HG02623 (cell line): ENCODE measurements around the gene ADAMTS8.
"Not testable (repeated sequence)": the region's sequence is repeated elsewhere in the genome, so short reads cannot be mapped to it uniquely, and the experiment has no call there.

ENCODE experiments used
- ATAC-seq: cut with Tn5 transposase; IDR thresholded peaks from one replicate; pipeline ENCODE4 v1.9.1; 2021; ENCODE audit warnings: moderate library complexity; ENCODE audit not compliant: unreplicated experiment

The ADAMTS8 gene

GRCh38 chr11:130439876-130440275 is 11.5 kb upstream of the ADAMTS8 start:
- ATAC-seq = no peak

GRCh38 chr11:130439160-130439519 is 10.7 kb upstream of the ADAMTS8 start:
- ATAC-seq = no peak

GRCh38 chr11:130438401-130439159 is 10.2 kb upstream of the ADAMTS8 start:
- not testable (repeated sequence) for ATAC-seq

- no peak for ATAC-seq
Observed at GRCh38 chr11:130437848-130438247, 9.4 kb upstream of the ADAMTS8 start.

GRCh38 chr11:130436171-130436570 is 7.8 kb upstream of the ADAMTS8 start:
- no peak for ATAC-seq

- no peak for ATAC-seq
Observed at GRCh38 chr11:130435671-130436070, 7.3 kb upstream of the ADAMTS8 start.

GRCh38 chr11:130434521-130435223 is 6.3 kb upstream of the ADAMTS8 start:
- peak; percentile 85 for ATAC-seq

- no peak for ATAC-seq
Observed at GRCh38 chr11:130433357-130433756, 4.9 kb upstream of the ADAMTS8 start.

- no peak for ATAC-seq
Observed at GRCh38 chr11:130431801-130432200, 3.4 kb upstream of the ADAMTS8 start.

GRCh38 chr11:130431331-130431773 is 2.9 kb upstream of the ADAMTS8 start:
- peak; percentile 51 for ATAC-seq

- ATAC-seq = no peak
Observed at GRCh38 chr11:130429983-130430382, 1.6 kb upstream of the ADAMTS8 start.

GRCh38 chr11:130429120-130429681 is 792 bp upstream of the ADAMTS8 start:
- ATAC-seq = no peak

- ATAC-seq = no peak
Observed at GRCh38 chr11:130427581-130428315, 661 bp downstream of the ADAMTS8 start.

- no peak for ATAC-seq
Observed at GRCh38 chr11:130426837-130427341, 1.5 kb downstream of the ADAMTS8 start.

- no peak for ATAC-seq
Observed at GRCh38 chr11:130426223-130426836, 2.1 kb downstream of the ADAMTS8 start.

GRCh38 chr11:130425156-130425555 is 3.3 kb downstream of the ADAMTS8 start:
- no peak for ATAC-seq

- no peak for ATAC-seq
Observed at GRCh38 chr11:130424613-130425140, 3.7 kb downstream of the ADAMTS8 start.

- no peak for ATAC-seq
Observed at GRCh38 chr11:130423541-130424142, 4.8 kb downstream of the ADAMTS8 start.

- ATAC-seq = no peak
Observed at GRCh38 chr11:130422251-130422995, 6.0 kb downstream of the ADAMTS8 start.
